Suprapubic skin (tissue), 4 donors: ENCODE data around the gene MYH11. TPM values are rescaled to one million over a fixed set of nuclear protein-coding genes. Genes with fewer than 3 reads are reported as not detected.
A peak's percentile ranks its signal among the peaks of the same experiment; 100 is the strongest.
"Not testable (repeated sequence)": the region's sequence is repeated elsewhere in the genome, so short reads cannot be mapped to it uniquely, and the experiment has no call there.

Experiments
- DNase-seq, 2 donors: peaks; one replicate each; pipeline ENCODE4 v3.0.0-alpha.2; 2019; ENCODE audit warnings: low spot score in 2 of 2
- H3K27ac ChIP-seq: fragments of 200-600 bp; sonication (generic); one replicate; pipeline ENCODE4 v1.5.1; 2019
- H3K27me3 ChIP-seq: fragments of 200-600 bp; sonication (generic); one replicate; pipeline ENCODE4 v1.5.1; 2019
- H3K36me3 ChIP-seq: fragments of 200-600 bp; sonication (generic); one replicate; pipeline ENCODE4 v1.5.1; 2019
- H3K4me1 ChIP-seq: fragments of 200-600 bp; sonication (generic); one replicate; pipeline ENCODE4 v1.5.1; 2019
- H3K4me3 ChIP-seq: fragments of 200-600 bp; sonication (generic); one replicate; pipeline ENCODE4 v1.5.1; 2019; ENCODE audit warnings: mild to moderate bottlenecking
- H3K9me3 ChIP-seq: fragments of 200-600 bp; sonication (generic); one replicate; pipeline ENCODE4 v1.5.1; 2019
- EP300 ChIP-seq: sonication (generic); formaldehyde crosslinking; IDR thresholded peaks from one replicate; pipeline ENCODE4 v1.6.1; 2017; ENCODE audit warnings: antibody characterized with exemption
- POLR2A ChIP-seq, 2 donors: fragments of 450-650 bp; IDR thresholded peaks; one replicate each; pipeline ENCODE4 v1.6.1; 2017; ENCODE audit warnings: antibody characterized with exemption in 2 of 2, mild to moderate bottlenecking in 2 of 2, moderate library complexity in 2 of 2
- POLR2AphosphoS5 ChIP-seq, 3 donors: sonication (generic); formaldehyde crosslinking; IDR thresholded peaks; one replicate each; pipeline ENCODE4 v1.6.1; 2017; ENCODE audit warnings: antibody characterized with exemption in 3 of 3
- WGBS: methylation state at CpG from one replicate; pipeline ENCODE4 v1.1.5; 2018; 5-methylcytosine and 5-hydroxymethylcytosine counted together
- total RNA-seq, 4 donors: library from RNA; depleted of rRNA; stranded (reverse); fragments of >200 nt; gene quantifications; one replicate each; pipeline ENCODE4 v1.1.0, GENCODE V29; 2016
- TF ChIP-seq, protein P1 (sequence below), 2 donors: fragments of 200-600 bp in 1 of 2; fragments of 450-650 bp in 1 of 2; sonication (generic) in 1 of 2; IDR thresholded peaks; one replicate each; pipeline ENCODE4 v1.5.1; 2016 to 2019; ENCODE audit warnings: antibody characterized with exemption in 2 of 2, mild to moderate bottlenecking in 1 of 2, moderate library complexity in 1 of 2

Gene MYH11
- total RNA-seq, 4 donors from 2014 or later: 24.2 to 54.8 (median 36.0) TPM

DNA sequence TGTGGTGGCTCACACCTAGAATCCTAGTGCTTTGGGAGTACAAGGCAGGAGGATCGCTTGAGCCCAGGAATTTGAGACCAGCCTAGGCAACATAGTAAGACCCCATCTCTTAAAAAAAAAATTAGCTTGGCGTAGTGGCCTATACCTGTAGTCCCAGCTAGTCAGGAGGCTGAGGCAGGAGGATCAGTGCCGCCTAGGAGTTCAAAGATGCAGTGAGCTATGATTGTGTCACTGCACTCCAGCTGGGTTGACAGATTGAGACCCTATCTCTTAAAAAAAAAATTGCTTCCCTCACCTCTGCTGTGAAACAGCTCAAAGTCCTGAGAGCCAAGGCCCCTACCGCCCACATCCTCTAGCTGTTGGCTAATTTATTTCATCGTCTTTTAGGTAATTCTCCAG, 196.6 kb downstream of the MYH11 start:
- H3K27me3 ChIP-seq: no peaks in the 10 kb centered on the region
- 93% methylated on average over 5 of the region's 5 CpGs for WGBS
- peak in 1 of 2 donors; percentile 35 for DNase-seq
- H3K4me3 ChIP-seq: no peak overlapping the region
- H3K27ac ChIP-seq: no peak overlapping the region
- TF ChIP-seq POLR2AphosphoS5 (IDR thresholded peaks at IDR 0.05) (no peak), POLR2A (IDR thresholded peaks at IDR 0.05) (no peak), EP300 (no peak)
- TF ChIP-seq, protein P1, sequence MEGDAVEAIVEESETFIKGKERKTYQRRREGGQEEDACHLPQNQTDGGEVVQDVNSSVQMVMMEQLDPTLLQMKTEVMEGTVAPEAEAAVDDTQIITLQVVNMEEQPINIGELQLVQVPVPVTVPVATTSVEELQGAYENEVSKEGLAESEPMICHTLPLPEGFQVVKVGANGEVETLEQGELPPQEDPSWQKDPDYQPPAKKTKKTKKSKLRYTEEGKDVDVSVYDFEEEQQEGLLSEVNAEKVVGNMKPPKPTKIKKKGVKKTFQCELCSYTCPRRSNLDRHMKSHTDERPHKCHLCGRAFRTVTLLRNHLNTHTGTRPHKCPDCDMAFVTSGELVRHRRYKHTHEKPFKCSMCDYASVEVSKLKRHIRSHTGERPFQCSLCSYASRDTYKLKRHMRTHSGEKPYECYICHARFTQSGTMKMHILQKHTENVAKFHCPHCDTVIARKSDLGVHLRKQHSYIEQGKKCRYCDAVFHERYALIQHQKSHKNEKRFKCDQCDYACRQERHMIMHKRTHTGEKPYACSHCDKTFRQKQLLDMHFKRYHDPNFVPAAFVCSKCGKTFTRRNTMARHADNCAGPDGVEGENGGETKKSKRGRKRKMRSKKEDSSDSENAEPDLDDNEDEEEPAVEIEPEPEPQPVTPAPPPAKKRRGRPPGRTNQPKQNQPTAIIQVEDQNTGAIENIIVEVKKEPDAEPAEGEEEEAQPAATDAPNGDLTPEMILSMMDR (IDR thresholded peaks at IDR 0.05): no peak
- H3K36me3 ChIP-seq: peaks cover 30% of the 10 kb centered on the region
- no peaks in the 10 kb centered on the region for H3K9me3 ChIP-seq
- no peaks in the 10 kb centered on the region for H3K4me1 ChIP-seq

DNA sequence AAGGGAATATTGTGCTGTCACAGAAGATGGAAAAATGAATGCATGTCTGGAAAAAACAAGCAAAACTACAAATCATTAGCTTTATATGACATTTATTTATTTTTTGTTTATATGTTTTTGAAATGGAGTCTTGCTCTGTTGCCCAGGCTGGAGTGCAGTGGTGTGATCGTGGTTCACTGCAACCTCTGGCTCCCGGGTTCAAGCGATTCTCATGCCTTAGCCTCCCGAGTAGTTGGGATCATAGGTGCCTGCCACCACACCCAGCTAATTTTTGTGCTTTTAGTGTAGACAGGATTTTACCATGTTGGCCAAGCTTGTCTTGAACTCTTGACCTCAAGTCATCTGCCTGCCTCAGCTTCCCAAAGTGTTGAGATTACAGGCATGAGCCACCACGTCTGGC, 198.3 kb downstream of the MYH11 start:
- DNase-seq: no peak
- no peak overlapping the region for H3K27ac ChIP-seq
- peaks cover 14% of the 10 kb centered on the region for H3K36me3 ChIP-seq
- no peak overlapping the region for H3K4me3 ChIP-seq
- TF ChIP-seq POLR2A (IDR thresholded peaks at IDR 0.05) (no peak), EP300 (no peak), POLR2AphosphoS5 (IDR thresholded peaks at IDR 0.05) (no peak)
- TF ChIP-seq, protein P1 (IDR thresholded peaks at IDR 0.05): no peak
- no peaks in the 10 kb centered on the region for H3K9me3 ChIP-seq
- peaks cover 5% of the 10 kb centered on the region for H3K4me1 ChIP-seq
- 91% methylated on average over 5 of the region's 5 CpGs for WGBS
- H3K27me3 ChIP-seq: no peaks in the 10 kb centered on the region

DNA sequence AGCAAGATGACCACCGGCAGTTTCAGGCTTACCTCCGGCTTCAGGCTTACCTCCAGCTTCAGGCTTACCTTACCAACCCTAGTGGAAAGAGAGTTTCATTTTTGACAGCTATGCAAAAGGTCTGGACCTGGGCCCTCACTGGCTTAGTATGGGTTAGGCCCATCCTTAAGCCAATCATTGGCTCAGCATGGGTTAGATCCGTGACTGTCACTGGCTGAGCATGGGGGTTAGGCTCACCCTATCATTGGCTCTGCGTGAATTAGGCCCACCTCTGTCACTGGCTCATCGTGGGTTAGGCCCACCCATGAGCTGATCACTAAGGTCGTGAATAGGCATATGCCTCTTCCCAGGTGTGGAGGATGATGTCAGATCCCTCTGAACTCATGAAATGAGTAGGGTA, 198.7 kb downstream of the MYH11 start:
- H3K36me3 ChIP-seq: peaks cover 14% of the 10 kb centered on the region
- no peak overlapping the region for H3K27ac ChIP-seq
- DNase-seq: no peak
- H3K4me3 ChIP-seq: no peak overlapping the region
- 79% methylated on average over 6 of the region's 6 CpGs for WGBS
- H3K27me3 ChIP-seq: no peaks in the 10 kb centered on the region
- H3K9me3 ChIP-seq: no peaks in the 10 kb centered on the region
- H3K4me1 ChIP-seq: peaks cover 9% of the 10 kb centered on the region
- TF ChIP-seq POLR2A (IDR thresholded peaks at IDR 0.05): no peak
- no peak for TF ChIP-seq EP300
- no peak for TF ChIP-seq POLR2AphosphoS5 (IDR thresholded peaks at IDR 0.05)
- TF ChIP-seq, protein P1 (IDR thresholded peaks at IDR 0.05): no peak

DNA sequence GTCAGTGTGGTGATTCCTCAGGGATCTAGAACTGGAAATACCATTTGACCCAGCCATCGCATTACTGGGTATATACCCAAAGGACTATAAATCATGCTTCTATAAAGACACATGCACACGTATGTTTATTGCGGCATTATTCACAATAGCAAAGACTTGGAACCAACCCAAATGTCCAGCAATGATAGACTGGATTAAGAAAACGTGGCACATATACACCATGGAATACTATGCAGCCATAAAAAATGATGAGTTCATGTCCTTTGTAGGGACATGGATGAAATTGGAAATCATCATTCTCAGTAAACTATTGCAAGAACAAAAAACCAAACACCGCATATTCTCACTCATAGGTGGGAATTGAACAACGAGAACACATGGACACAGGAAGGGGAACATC, 201.3 kb downstream of the MYH11 start:
- not testable (repeated sequence) for H3K27me3 ChIP-seq, H3K4me3 ChIP-seq, H3K36me3 ChIP-seq, H3K27ac ChIP-seq, H3K9me3 ChIP-seq, DNase-seq
- peaks cover 34% of the 10 kb centered on the region for H3K4me1 ChIP-seq
- WGBS: 92% methylated on average over 4 of the region's 6 CpGs

DNA sequence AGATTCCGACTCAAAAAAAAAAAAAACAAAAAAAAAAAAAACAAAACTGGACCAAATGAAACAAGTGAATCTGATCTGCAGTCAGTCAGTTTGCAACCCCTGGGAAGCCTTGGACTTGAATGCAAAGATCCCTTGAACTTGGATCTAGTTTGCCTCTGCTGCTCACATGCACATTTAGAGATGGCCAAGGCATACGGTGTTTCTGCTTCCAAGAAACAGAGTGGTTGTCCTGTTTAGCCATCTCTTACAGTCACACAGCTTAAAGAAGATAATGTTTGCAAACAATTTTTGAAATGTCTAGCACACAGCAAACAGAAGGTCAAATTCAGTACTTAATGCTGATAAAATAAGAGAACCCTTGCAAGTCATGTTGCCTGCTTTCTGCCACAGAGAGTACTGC, 202.2 kb downstream of the MYH11 start:
- WGBS: 56% methylated on average over 2 of the region's 2 CpGs
- no peak for DNase-seq
- H3K27ac ChIP-seq: no peak overlapping the region

More for the DNA sequence above, 202.2 kb downstream of the MYH11 start:
- Histone ChIP-seq H3K36me3 (peaks cover 3% of the 10 kb centered on the region), H3K4me1 (peaks cover 38% of the 10 kb centered on the region), H3K9me3 (no peaks in the 10 kb centered on the region), H3K4me3 (no peak overlapping the region), H3K27me3 (no peaks in the 10 kb centered on the region)
- TF ChIP-seq, protein P1 (IDR thresholded peaks at IDR 0.05): no peak
- TF ChIP-seq POLR2A (IDR thresholded peaks at IDR 0.05) (no peak), POLR2AphosphoS5 (IDR thresholded peaks at IDR 0.05) (no peak), EP300 (no peak)
